H1 (cell line): ENCODE measurements around the gene DPH1.

ENCODE experiments used
- EP300 ChIP-seq, 2 experiments: IDR thresholded peaks; 1 replicate in 1 of 2; 2 replicates in 1 of 2; pipeline ENCODE4 v1.6.1; 2011 to 2012; ENCODE audit warnings: low read depth in 2 of 2, low read length in 2 of 2, mild to moderate bottlenecking in 2 of 2, borderline replicate concordance in 1 of 2, inconsistent platforms in 1 of 2, moderate library complexity in 1 of 2
- GTF2F1 ChIP-seq: IDR thresholded peaks from 2 replicates; pipeline ENCODE4 v1.6.1; 2012; ENCODE audit warnings: low read depth, low read length, improper control_type of control experiment, borderline replicate concordance
- SRF ChIP-seq: IDR thresholded peaks from 2 replicates; pipeline ENCODE4 v1.6.1; 2011; ENCODE audit warnings: mild to moderate bottlenecking, low read depth, low read length, moderate library complexity

DNA sequence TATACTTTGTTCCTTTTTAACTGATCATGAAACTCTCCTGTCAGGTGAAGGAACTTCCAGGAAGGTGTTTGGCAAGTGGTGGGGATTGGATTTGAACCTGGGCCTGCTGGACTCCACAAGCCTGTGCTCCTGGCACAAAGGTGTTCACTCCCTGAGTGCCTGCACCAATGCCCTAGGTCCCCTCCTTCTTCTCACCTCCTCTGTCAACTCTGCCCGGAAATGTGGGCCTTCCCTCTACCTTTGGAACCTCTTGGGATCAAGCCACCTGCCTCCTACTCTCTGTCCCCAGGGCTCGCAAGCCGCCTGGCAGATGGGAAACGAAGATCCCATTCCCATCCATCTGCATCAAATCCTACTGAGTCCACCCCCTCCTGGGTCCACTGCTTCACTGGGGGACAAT, 44.9 kb upstream of the DPH1 start:
- TF ChIP-seq EP300 (IDR thresholded peaks at IDR 0.05; ENCODE audit: borderline replicate concordance in 1 of 2, low read depth in 2 of 2, low read length in 2 of 2), result no peak
- no peak for TF ChIP-seq SRF
- TF ChIP-seq GTF2F1, result no peak
